Measurements from ENCODE around the gene SLC44A4.
"Not testable (repeated sequence)": the region's sequence is repeated elsewhere in the genome, so short reads cannot be mapped to it uniquely, and the experiment has no call there.

The SLC44A4 gene

GRCh38 chr6:31851980-31852718 is 26.6 kb downstream of the SLC44A4 start:
- not testable (repeated sequence) for DNase-seq

GRCh38 chr6:31851485-31851832 is 27.3 kb downstream of the SLC44A4 start:
- DNase-seq: no peak

GRCh38 chr6:31850765-31851484 is 27.9 kb downstream of the SLC44A4 start:
- no peak for DNase-seq

GRCh38 chr6:31847276-31847978 is 31.4 kb downstream of the SLC44A4 start:
- DNase-seq: no peak

- DNase-seq: no peak
Measured at GRCh38 chr6:31844507-31844906, 34.3 kb downstream of the SLC44A4 start.

- no peak for DNase-seq
Measured at GRCh38 chr6:31842053-31842452, 36.7 kb downstream of the SLC44A4 start.

GRCh38 chr6:31839779-31840126 is 39.0 kb downstream of the SLC44A4 start:
- DNase-seq: not testable (repeated sequence)

GRCh38 chr6:31838968-31839367 is 39.8 kb downstream of the SLC44A4 start:
- no peak for DNase-seq

GRCh38 chr6:31838114-31838553 is 40.7 kb downstream of the SLC44A4 start:
- DNase-seq: not testable (repeated sequence)

- DNase-seq: no peak
Measured at GRCh38 chr6:31837369-31838113, 41.3 kb downstream of the SLC44A4 start.

- DNase-seq: no peak
Measured at GRCh38 chr6:31836474-31837368, 42.1 kb downstream of the SLC44A4 start.

GRCh38 chr6:31836047-31836473 is 42.7 kb downstream of the SLC44A4 start:
- DNase-seq: no peak

- peak; percentile 70 for DNase-seq
Measured at GRCh38 chr6:31834367-31835250, 44.2 kb downstream of the SLC44A4 start.

GRCh38 chr6:31831350-31832215 is 47.2 kb downstream of the SLC44A4 start:
- no peak for DNase-seq

GRCh38 chr6:31830886-31831335 is 47.9 kb downstream of the SLC44A4 start:
- no peak for DNase-seq

- DNase-seq: no peak
Measured at GRCh38 chr6:31829633-31830283, 49.0 kb downstream of the SLC44A4 start.

- DNase-seq: peak; percentile 87
Measured at GRCh38 chr6:31827286-31828079, 51.3 kb downstream of the SLC44A4 start, which contains the start of gene HSPA1B. HSPA1B (plus strand) TSS chr6:31827738; CDS start chr6:31827951, 213 bp downstream.

- peak; percentile 35 for DNase-seq
Measured at GRCh38 chr6:31826793-31827285, 52.0 kb downstream of the SLC44A4 start.
